ENCODE data around the gene CELF1. TPM values are rescaled to one million over a fixed set of nuclear protein-coding genes. Genes with fewer than 3 reads are reported as not detected.
A peak's percentile ranks its signal among the peaks of the same experiment; 100 is the strongest.

CELF1 gene
- total and polyA plus RNA-seq, 10 of the 15 experiments (the other 5 are each of a cell fraction or from before 2014, with no cell fraction given), result 35.3 to 128 (median 85.7) TPM

- DNase-seq (ENCODE audit: low read depth, low spot score), result no peak
- Histone ChIP-seq H4K20me1 (ENCODE audit: control insufficient read depth, insufficient read depth) (no peaks in the 10 kb centered on the region), H3K9me3 (replicated peaks; ENCODE audit: control insufficient read depth, insufficient read depth, low read length) (no peaks in the 10 kb centered on the region), H3K79me2 (ENCODE audit: control insufficient read depth, insufficient read depth, low read length) (peaks cover 90% of the 10 kb centered on the region), H3K4me1 (ENCODE audit: control insufficient read depth, insufficient read depth, low read length) (peaks cover 56% of the 10 kb centered on the region), H3K9ac (ENCODE audit: control insufficient read depth, insufficient read depth, low read length) (no peak overlapping the region), H2AFZ (ENCODE audit: control insufficient read depth, low read depth, low read length) (no peak overlapping the region), H3K27ac (ENCODE audit: control insufficient read depth, insufficient read depth) (peak overlapping the region; percentile 6; the same call in 1 of the 2 replicates), H3K4me2 (ENCODE audit: control insufficient read depth, insufficient read depth) (no peak overlapping the region), H3K4me3 (0 out of 2 replicates have a peak overlapping the region, but pooled peaks have one; percentile 4), H3K27me3 (replicated peaks in 1 of 2; ENCODE audit: control insufficient read depth in 2 of 2, insufficient read depth in 2 of 2, low read length in 1 of 2) (no peaks in the 10 kb centered on the region), H3K36me3 (ENCODE audit: control insufficient read depth in 2 of 2, insufficient read depth in 2 of 2, low read length in 1 of 2) (peaks cover 2 to 18% of the 10 kb centered on the region in 2 experiments; a peak in 3 of 4 replicates)
- CTCF ChIA-PET, result interaction anchor here (0.8 kb wide), 1 partner anchor 351 kb away, joined by 3 read pairs; no protein-coding TSS in a partner anchor
- POLR2A ChIA-PET, result no interaction called here
- BruUV-seq (replicated peaks), result TSS peak; percentile 20
- in situ Hi-C loops (cut with MboI), result no loop called here
- TF ChIP-seq, protein P1, sequence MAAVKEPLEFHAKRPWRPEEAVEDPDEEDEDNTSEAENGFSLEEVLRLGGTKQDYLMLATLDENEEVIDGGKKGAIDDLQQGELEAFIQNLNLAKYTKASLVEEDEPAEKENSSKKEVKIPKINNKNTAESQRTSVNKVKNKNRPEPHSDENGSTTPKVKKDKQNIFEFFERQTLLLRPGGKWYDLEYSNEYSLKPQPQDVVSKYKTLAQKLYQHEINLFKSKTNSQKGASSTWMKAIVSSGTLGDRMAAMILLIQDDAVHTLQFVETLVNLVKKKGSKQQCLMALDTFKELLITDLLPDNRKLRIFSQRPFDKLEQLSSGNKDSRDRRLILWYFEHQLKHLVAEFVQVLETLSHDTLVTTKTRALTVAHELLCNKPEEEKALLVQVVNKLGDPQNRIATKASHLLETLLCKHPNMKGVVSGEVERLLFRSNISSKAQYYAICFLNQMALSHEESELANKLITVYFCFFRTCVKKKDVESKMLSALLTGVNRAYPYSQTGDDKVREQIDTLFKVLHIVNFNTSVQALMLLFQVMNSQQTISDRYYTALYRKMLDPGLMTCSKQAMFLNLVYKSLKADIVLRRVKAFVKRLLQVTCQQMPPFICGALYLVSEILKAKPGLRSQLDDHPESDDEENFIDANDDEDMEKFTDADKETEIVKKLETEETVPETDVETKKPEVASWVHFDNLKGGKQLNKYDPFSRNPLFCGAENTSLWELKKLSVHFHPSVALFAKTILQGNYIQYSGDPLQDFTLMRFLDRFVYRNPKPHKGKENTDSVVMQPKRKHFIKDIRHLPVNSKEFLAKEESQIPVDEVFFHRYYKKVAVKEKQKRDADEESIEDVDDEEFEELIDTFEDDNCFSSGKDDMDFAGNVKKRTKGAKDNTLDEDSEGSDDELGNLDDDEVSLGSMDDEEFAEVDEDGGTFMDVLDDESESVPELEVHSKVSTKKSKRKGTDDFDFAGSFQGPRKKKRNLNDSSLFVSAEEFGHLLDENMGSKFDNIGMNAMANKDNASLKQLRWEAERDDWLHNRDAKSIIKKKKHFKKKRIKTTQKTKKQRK (IDR thresholded peaks at IDR 0.05; ENCODE audit: low read depth, low read length), result no peak
- peak; percentile 86 for TF ChIP-seq TCF3 (IDR thresholded peaks at IDR 0.05; ENCODE audit: borderline replicate concordance, insufficient read depth, low read depth, low read length)
- TF ChIP-seq CREM (IDR thresholded peaks at IDR 0.05; ENCODE audit: low read depth), result no peak
- TF ChIP-seq ESRRA (IDR thresholded peaks at IDR 0.05; ENCODE audit: low read length), result no peak
- TF ChIP-seq SUPT20H (IDR thresholded peaks at IDR 0.05; ENCODE audit: borderline replicate concordance, control insufficient read depth, low read depth, low read length), result no peak
- TF ChIP-seq ZZZ3 (IDR thresholded peaks at IDR 0.05; ENCODE audit: control insufficient read depth, insufficient read length, low read depth), result no peak
- TF ChIP-seq TAF1 (IDR thresholded peaks at IDR 0.05; ENCODE audit: borderline replicate concordance, low read depth, low read length), result no peak
- TF ChIP-seq JUNB (IDR thresholded peaks at IDR 0.05), result peak; percentile 43
- TF ChIP-seq RCOR1 (conservative IDR thresholded peaks at IDR 0.05; ENCODE audit: low read depth, low read length), result no peak
- intact Hi-C loops (cut with micrococcal nuclease; ENCODE audit: unreplicated experiment), result no loop called here
- 64% methylated on average over 3 of the region's 3 CpGs for WGBS (ENCODE audit: insufficient coverage, insufficient replicate concordance, low lambda C conversion rate, missing lambda C conversion rate)
- RAD21 ChIA-PET (ENCODE audit: unreplicated experiment), result no interaction called here
- no peak for FAIRE-seq
- SMC1A ChIA-PET (ENCODE audit: uncharacterized antibody, unreplicated experiment), result no interaction called here
- no peak for ATAC-seq
Observed at GRCh38 chr11:47502767-47503166, 50.2 kb downstream of the CELF1 start.
